ENCODE results near the gene CAMKK1. TPM values are rescaled to one million over a fixed set of nuclear protein-coding genes. Genes with fewer than 3 reads are reported as not detected.
A peak's percentile ranks its signal among the peaks of the same experiment; 100 is the strongest.

Gene CAMKK1
- total and polyA plus RNA-seq, 2 donors (not counting 1 experiment from before 2014, with no cell fraction given) = 4.5 to 35.9 TPM

- no peak overlapping the region for H3K4me2 ChIP-seq (replicated peaks; ENCODE audit: low read depth, low read length, poor library complexity, severe bottlenecking)
- peaks cover 11 to 77% of the 10 kb centered on the region in 2 experiments for H3K36me3 ChIP-seq (replicated peaks in 1 of 2; ENCODE audit: control extremely low read depth in 1 of 2, control insufficient read depth in 1 of 2, extremely low read depth in 1 of 2, insufficient read depth in 2 of 2, low read length in 1 of 2)
Measured at GRCh38 chr17:3928406-3928805, 35.6 kb upstream of the CAMKK1 start.

DNA sequence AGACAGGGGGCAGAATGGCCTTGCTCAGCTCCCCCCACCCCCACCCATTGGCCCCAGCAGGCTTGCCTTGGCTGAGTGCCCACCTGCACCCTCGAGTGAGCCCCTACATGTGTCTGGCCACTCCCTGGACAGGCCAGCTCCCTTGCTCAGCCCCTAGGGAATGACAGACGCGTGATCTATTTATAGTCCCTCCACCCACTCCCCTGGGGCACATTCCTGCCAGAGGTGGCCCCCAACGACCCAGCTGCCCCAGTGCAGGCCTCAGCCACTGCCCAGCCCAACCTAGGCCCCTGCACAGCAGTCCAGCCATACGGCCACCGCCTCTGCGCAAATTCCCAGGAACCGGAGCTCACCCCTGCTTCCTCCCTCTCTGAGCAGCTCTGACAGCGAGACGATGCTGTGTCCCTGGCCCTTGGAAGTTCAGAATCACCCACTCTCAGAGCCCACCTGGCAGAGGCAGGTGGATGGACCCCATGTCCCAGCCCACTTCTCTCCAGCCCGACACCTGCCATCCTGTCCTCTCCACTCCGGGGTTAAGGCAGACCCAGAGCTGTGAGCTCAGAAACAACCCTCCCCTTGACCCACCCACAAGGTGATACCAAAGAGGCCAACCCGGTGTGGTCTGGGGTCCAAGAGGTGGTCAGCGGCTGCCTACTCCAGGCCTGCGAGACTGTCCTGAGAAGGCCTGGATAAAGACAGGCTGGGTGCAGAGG is 34.9 kb upstream of the CAMKK1 start:
- H3K9ac ChIP-seq (ENCODE audit: low read length) = no peak overlapping the region
- ATAC-seq (ENCODE audit: low read depth) = no peak
- intact Hi-C loops (cut with micrococcal nuclease) = no loop called here
- DNase-seq = peak; percentile 12
- Mint-ChIP-seq H3K4me1 (peaks cover 26% of the 10 kb centered on the region), H3K27ac (peak overlapping the region; percentile 84), H3K4me3 (no peak overlapping the region), H3K9me3 (ENCODE audit: insufficient read depth) (no peaks in the 10 kb centered on the region), H3K27me3 (no peaks in the 10 kb centered on the region)
- H3K4me2 ChIP-seq (replicated peaks; ENCODE audit: low read depth, low read length, poor library complexity, severe bottlenecking) = no peak overlapping the region
- peak overlapping the region in 1 of 2 donors; percentile 25 for H3K27ac ChIP-seq (ENCODE audit: low read length in 2 of 2)
- ChIA-PET CTCF (interaction anchor here (0.6 to 1.4 kb wide), 2 partner anchors 14 to 83 kb away, joined by 3 to 5 read pairs; no protein-coding TSS in a partner anchor), POLR2A (no interaction called here)
- no peak for TF ChIP-seq EZH2 (IDR thresholded peaks at IDR 0.05; ENCODE audit: borderline replicate concordance, insufficient read depth, low read depth, low read length, poor library complexity, severe bottlenecking)
- TF ChIP-seq, protein P1, sequence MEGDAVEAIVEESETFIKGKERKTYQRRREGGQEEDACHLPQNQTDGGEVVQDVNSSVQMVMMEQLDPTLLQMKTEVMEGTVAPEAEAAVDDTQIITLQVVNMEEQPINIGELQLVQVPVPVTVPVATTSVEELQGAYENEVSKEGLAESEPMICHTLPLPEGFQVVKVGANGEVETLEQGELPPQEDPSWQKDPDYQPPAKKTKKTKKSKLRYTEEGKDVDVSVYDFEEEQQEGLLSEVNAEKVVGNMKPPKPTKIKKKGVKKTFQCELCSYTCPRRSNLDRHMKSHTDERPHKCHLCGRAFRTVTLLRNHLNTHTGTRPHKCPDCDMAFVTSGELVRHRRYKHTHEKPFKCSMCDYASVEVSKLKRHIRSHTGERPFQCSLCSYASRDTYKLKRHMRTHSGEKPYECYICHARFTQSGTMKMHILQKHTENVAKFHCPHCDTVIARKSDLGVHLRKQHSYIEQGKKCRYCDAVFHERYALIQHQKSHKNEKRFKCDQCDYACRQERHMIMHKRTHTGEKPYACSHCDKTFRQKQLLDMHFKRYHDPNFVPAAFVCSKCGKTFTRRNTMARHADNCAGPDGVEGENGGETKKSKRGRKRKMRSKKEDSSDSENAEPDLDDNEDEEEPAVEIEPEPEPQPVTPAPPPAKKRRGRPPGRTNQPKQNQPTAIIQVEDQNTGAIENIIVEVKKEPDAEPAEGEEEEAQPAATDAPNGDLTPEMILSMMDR (IDR thresholded peaks at IDR 0.05) = no peak
- peaks cover 63% of the 10 kb centered on the region for H4K20me1 ChIP-seq (ENCODE audit: control insufficient read depth, insufficient read depth, low read length, poor library complexity, severe bottlenecking)
- H3K79me2 ChIP-seq (ENCODE audit: control insufficient read depth, insufficient read depth, low read length) = peaks cover 6% of the 10 kb centered on the region
- H3K4me3 ChIP-seq (ENCODE audit: control extremely low read depth in 1 of 5, extremely low read depth in 1 of 5, insufficient read depth in 1 of 5, low read depth in 2 of 5, low read length in 4 of 5) = no peak overlapping the region
- no peaks in the 10 kb centered on the region for H3K9me3 ChIP-seq (ENCODE audit: control extremely low read depth in 1 of 3, control insufficient read depth in 2 of 3, insufficient read depth in 1 of 3, low read length in 2 of 3)
- H3K4me1 ChIP-seq (ENCODE audit: control insufficient read depth in 2 of 2, insufficient read depth in 2 of 2, low read length in 2 of 2) = peaks cover 0 to 5% of the 10 kb centered on the region in 2 donors
- H2AFZ ChIP-seq (ENCODE audit: insufficient read depth, low read depth, low read length, poor library complexity, severe bottlenecking) = no peak overlapping the region
- H3K36me3 ChIP-seq (replicated peaks in 1 of 2; ENCODE audit: control extremely low read depth in 1 of 2, control insufficient read depth in 1 of 2, extremely low read depth in 1 of 2, insufficient read depth in 2 of 2, low read length in 1 of 2) = peaks cover 11 to 74% of the 10 kb centered on the region in 2 experiments
- WGBS (ENCODE audit: insufficient coverage) = 83% methylated on average over 15 of the region's 15 CpGs
- H3K27me3 ChIP-seq (replicated peaks in 1 of 4; ENCODE audit: control extremely low read depth in 1 of 4, control insufficient read depth in 3 of 4, insufficient read depth in 4 of 4, low read length in 3 of 4) = no peaks in the 10 kb centered on the region

More at GRCh38 chr17:3928406-3928805, 35.6 kb upstream of the CAMKK1 start:
- WGBS (ENCODE audit: insufficient coverage) = 98% methylated on average over 16 of the region's 16 CpGs
- Histone ChIP-seq H2AFZ (ENCODE audit: insufficient read depth, low read depth, low read length, poor library complexity, severe bottlenecking) (no peak overlapping the region), H3K27me3 (replicated peaks in 1 of 4; ENCODE audit: control extremely low read depth in 1 of 4, control insufficient read depth in 3 of 4, insufficient read depth in 4 of 4, low read length in 3 of 4) (no peaks in the 10 kb centered on the region), H3K9ac (ENCODE audit: low read length) (no peak overlapping the region), H3K79me2 (ENCODE audit: control insufficient read depth, insufficient read depth, low read length) (peaks cover 6% of the 10 kb centered on the region), H3K9me3 (ENCODE audit: control extremely low read depth in 1 of 3, control insufficient read depth in 2 of 3, insufficient read depth in 1 of 3, low read length in 2 of 3) (no peaks in the 10 kb centered on the region), H3K4me1 (ENCODE audit: control insufficient read depth in 2 of 2, insufficient read depth in 2 of 2, low read length in 2 of 2) (no peaks in the 10 kb centered on the region), H3K27ac (ENCODE audit: low read length in 2 of 2) (peak overlapping the region in 1 of 2 donors; percentile 25), H4K20me1 (ENCODE audit: control insufficient read depth, insufficient read depth, low read length, poor library complexity, severe bottlenecking) (peaks cover 63% of the 10 kb centered on the region), H3K4me3 (ENCODE audit: control extremely low read depth in 1 of 5, extremely low read depth in 1 of 5, insufficient read depth in 1 of 5, low read depth in 2 of 5, low read length in 4 of 5) (no peak overlapping the region)
- no peak overlapping the region for H3K27ac Mint-ChIP-seq
- H3K9me3 Mint-ChIP-seq (ENCODE audit: insufficient read depth) = no peaks in the 10 kb centered on the region
- intact Hi-C loops (cut with micrococcal nuclease) = no loop called here
- TF ChIP-seq EZH2 (IDR thresholded peaks at IDR 0.05; ENCODE audit: borderline replicate concordance, insufficient read depth, low read depth, low read length, poor library complexity, severe bottlenecking) = no peak
- H3K4me1 Mint-ChIP-seq = peaks cover 19% of the 10 kb centered on the region
- no peaks in the 10 kb centered on the region for H3K27me3 Mint-ChIP-seq
- DNase-seq (peak; percentile 9), ATAC-seq (ENCODE audit: low read depth) (no peak)
- ChIA-PET CTCF (interaction anchor here (1.4 kb wide), 1 partner anchor 15 kb away, joined by 5 read pairs; no protein-coding TSS in a partner anchor), POLR2A (interaction anchor here (0.6 to 0.9 kb wide), 2 partner anchors 14 to 69 kb away, joined by 3 to 4 read pairs; no protein-coding TSS in a partner anchor)
- H3K4me3 Mint-ChIP-seq = no peak overlapping the region

Data from B cell (primary cell).